ENCODE data around the gene HLA-DQA2.

- TF ChIP-seq CTCF (IDR thresholded peaks at IDR 0.05; ENCODE audit: insufficient read depth, low read depth, low read length) = no peak
- no peak for TF ChIP-seq EZH2 (IDR thresholded peaks at IDR 0.05; ENCODE audit: insufficient read depth, low read length)
Observed at GRCh38 chr6:32775071-32775470, 33.9 kb downstream of the HLA-DQA2 start.
